ENCODE results near the gene DVL1. TPM values are rescaled to one million over a fixed set of nuclear protein-coding genes. Genes with fewer than 3 reads are reported as not detected.
A peak's percentile ranks its signal among the peaks of the same experiment; 100 is the strongest.

Gene DVL1
- total RNA-seq, 1 donor from 2014 or later: 78.6 TPM

GRCh38 chr1:1291023-1291528 lies 58.1 kb downstream of the DVL1 start:
- H3K4me3 ChIP-seq (ENCODE audit: low read depth, low read length): no peak overlapping the region
- TF ChIP-seq CTCF (conservative IDR thresholded peaks at IDR 0.05; ENCODE audit: low read depth, low read length): no peak
- no peak for DNase-seq (ENCODE audit: low read depth)

DNA sequence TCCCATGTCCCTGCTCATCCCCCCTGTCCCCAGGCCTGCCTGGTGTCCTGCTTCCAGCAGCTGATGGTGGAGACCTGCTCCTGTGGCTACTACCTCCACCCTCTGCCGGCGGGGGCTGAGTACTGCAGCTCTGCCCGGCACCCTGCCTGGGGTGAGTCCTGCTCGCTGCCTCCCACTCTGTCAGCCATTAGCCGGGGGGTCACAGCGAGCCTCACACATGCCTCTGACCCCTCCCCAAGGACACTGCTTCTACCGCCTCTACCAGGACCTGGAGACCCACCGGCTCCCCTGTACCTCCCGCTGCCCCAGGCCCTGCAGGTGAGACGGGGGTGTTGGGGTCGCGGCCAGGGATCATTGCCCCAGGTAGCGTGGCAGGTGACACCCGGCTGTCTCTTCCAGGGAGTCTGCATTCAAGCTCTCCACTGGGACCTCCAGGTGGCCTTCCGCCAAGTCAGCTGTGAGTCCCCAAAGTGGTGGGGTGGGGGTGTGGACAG lies 58.9 kb downstream of the DVL1 start:
- DNase-seq (ENCODE audit: low read depth): no peak
- H3K4me3 ChIP-seq (ENCODE audit: low read depth, low read length): no peak overlapping the region
- peak; percentile 60 for TF ChIP-seq CTCF (conservative IDR thresholded peaks at IDR 0.05; ENCODE audit: low read depth, low read length)

DNA sequence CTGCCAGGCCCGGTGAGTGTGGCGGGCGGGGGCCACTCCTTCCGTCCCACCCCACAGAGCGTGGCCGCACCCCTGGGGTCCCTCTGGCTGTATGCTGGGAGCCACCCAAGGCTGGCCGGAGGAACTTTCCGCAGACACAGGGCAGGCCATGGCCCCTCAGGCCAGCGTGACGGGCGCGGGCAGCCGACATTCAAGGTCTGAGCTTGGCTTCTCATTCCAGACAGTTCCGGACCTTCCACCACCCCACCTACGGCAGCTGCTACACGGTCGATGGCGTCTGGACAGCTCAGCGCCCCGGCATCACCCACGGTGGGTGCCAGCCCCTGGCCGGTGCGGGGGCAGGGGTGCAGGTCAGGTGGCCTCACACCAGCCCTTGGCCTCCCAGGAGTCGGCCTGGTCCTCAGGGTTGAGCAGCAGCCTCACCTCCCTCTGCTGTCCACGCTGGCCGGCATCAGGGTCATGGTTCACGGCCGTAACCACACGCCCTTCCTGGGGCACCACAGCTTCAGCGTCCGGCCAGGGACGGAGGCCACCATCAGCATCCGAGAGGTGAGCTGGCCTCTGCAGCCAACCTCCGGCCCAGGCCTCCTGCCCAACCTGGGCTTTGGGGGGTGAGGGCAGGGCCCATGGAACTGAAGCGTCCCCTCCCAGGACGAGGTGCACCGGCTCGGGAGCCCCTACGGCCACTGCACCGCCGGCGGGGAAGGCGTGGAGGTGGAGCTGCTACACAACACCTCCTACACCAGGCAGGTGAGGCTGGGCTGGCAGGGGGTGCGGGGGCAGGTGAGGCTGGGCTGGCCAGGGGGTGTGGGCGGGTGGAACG lies 61.7 kb downstream of the DVL1 start:
- no peak for TF ChIP-seq CTCF (conservative IDR thresholded peaks at IDR 0.05; ENCODE audit: low read depth, low read length)
- DNase-seq (ENCODE audit: low read depth): no peak
- no peak overlapping the region for H3K4me3 ChIP-seq (ENCODE audit: low read depth, low read length)

GRCh38 chr1:1286313-1287261 lies 62.6 kb downstream of the DVL1 start:
- DNase-seq (ENCODE audit: low read depth): no peak
- H3K4me3 ChIP-seq (ENCODE audit: low read depth, low read length): no peak overlapping the region
- TF ChIP-seq CTCF (conservative IDR thresholded peaks at IDR 0.05; ENCODE audit: low read depth, low read length): no peak

- TF ChIP-seq CTCF (conservative IDR thresholded peaks at IDR 0.05; ENCODE audit: low read depth, low read length): no peak
- no peak for DNase-seq (ENCODE audit: low read depth)
- H3K4me3 ChIP-seq (ENCODE audit: low read depth, low read length): no peak overlapping the region
Measured at GRCh38 chr1:1285611-1286311, 63.5 kb downstream of the DVL1 start.

Other genes starting within 250 kb of the DVL1 start
- gene C1orf159, start 233.3 kb downstream of the DVL1 start, total RNA-seq: 20.2 and 24.9 TPM in 2 replicates
- not detected in 2 replicates for gene TTLL10, start 175.5 kb downstream of the DVL1 start, total RNA-seq
- 0.65 and 3.1 TPM in 2 replicates for gene TNFRSF18, start 142.8 kb downstream of the DVL1 start, total RNA-seq
- 0.36 and 0.40 TPM in 2 replicates for gene TNFRSF4, start 135.3 kb downstream of the DVL1 start, total RNA-seq
- gene SDF4, start 117.4 kb downstream of the DVL1 start, total RNA-seq: 149 and 156 TPM in 2 replicates
- 34.1 and 36.6 TPM in 2 replicates for gene B3GALT6, start 117.2 kb downstream of the DVL1 start, total RNA-seq
- 1.7 and 5.1 TPM in 2 replicates for gene C1QTNF12, start 102.7 kb downstream of the DVL1 start, total RNA-seq
- 49.3 and 84.1 TPM in 2 replicates for gene UBE2J2, start 75.6 kb downstream of the DVL1 start, total RNA-seq
- 0.14 and 1.5 TPM in 2 replicates for gene SCNN1D, start 69.0 kb downstream of the DVL1 start, total RNA-seq
- 21.8 and 29.1 TPM in 2 replicates for gene ACAP3, start 41.5 kb downstream of the DVL1 start, total RNA-seq
- gene PUSL1, start 40.8 kb downstream of the DVL1 start, total RNA-seq: 46.5 and 92.7 TPM in 2 replicates
- 58.7 and 118 TPM in 2 replicates for gene INTS11, start 24.8 kb downstream of the DVL1 start, total RNA-seq
- gene CPTP, start 24.6 kb downstream of the DVL1 start, total RNA-seq: 40.1 and 42.4 TPM in 2 replicates
- not detected in 2 replicates for gene TAS1R3, start 18.1 kb downstream of the DVL1 start, total RNA-seq
- gene MXRA8, start 9.1 kb upstream of the DVL1 start, total RNA-seq: 43.2 and 137 TPM in 2 replicates
- gene AURKAIP1, start 25.8 kb upstream of the DVL1 start, total RNA-seq: 258 and 347 TPM in 2 replicates
- 47.3 and 96.3 TPM in 2 replicates for gene CCNL2, start 49.9 kb upstream of the DVL1 start, total RNA-seq
- 150 and 246 TPM in 2 replicates for gene MRPL20, start 57.9 kb upstream of the DVL1 start, total RNA-seq
- gene ANKRD65, start 71.9 kb upstream of the DVL1 start, total RNA-seq: 2.7 and 4.0 TPM in 2 replicates
- 41.6 and 56.3 TPM in 2 replicates for gene VWA1, start 86.3 kb upstream of the DVL1 start, total RNA-seq
- under 0.01 and 0.36 TPM in 2 replicates for gene ATAD3C, start 100.3 kb upstream of the DVL1 start, total RNA-seq
- gene ATAD3B, start 122.3 kb upstream of the DVL1 start, total RNA-seq: 42.8 and 91.2 TPM in 2 replicates
- 52.6 and 110 TPM in 2 replicates for gene ATAD3A, start 162.7 kb upstream of the DVL1 start, total RNA-seq
- gene TMEM240, start 191.2 kb upstream of the DVL1 start, total RNA-seq: 1.6 and 1.7 TPM in 2 replicates
- gene SSU72, start 225.4 kb upstream of the DVL1 start, total RNA-seq: 136 and 147 TPM in 2 replicates

Data from epithelial cell of proximal tubule (primary cell).